Activated naive CD4-positive, alpha-beta T cell treated with anti-CD3 and anti-CD28 coated beads, Interleukin-2, amount 50 U/mL, for 72 hours (primary cell): ENCODE measurements around the gene ZNF618. TPM values are rescaled to one million over a fixed set of nuclear protein-coding genes. Genes with fewer than 3 reads are reported as not detected.

Source experiments
- ATAC-seq, 2 donors: fragments of 150-1000 bp; cut with Tn5 transposase; 2 replicates each; pipeline ENCODE4 v1.10.0; 2021; ENCODE audit warnings: mild to moderate bottlenecking in 2 of 2, moderate library complexity in 2 of 2
- DNase-seq, 2 donors: peaks; one replicate each; pipeline ENCODE4 v3.0.0; 2021 to 2022; ENCODE audit warnings: low spot score in 2 of 2
- H3K27ac Mint-ChIP-seq, 2 donors: one replicate each; pipeline ENCODE4 v1.8.0; 2022; ENCODE audit warnings: mild to moderate bottlenecking in 2 of 2, mixed read lengths in 2 of 2
- H3K36me3 Mint-ChIP-seq, 2 donors: one replicate each; pipeline ENCODE4 v1.8.0; 2022; ENCODE audit warnings: mixed read lengths in 2 of 2
- H3K9me3 Mint-ChIP-seq, 2 donors: one replicate each; pipeline ENCODE4 v1.8.0; 2022; ENCODE audit warnings: mixed read lengths in 2 of 2
- total RNA-seq, 2 donors: library from RNA; stranded (reverse); gene quantifications; one replicate each; pipeline ENCODE4 v1.2.3, GENCODE V29; 2022

The ZNF618 gene
- total RNA-seq, 2 donors from 2014 or later = 0.08 to 0.09 TPM

- H3K27ac Mint-ChIP-seq = no peak overlapping the region
- DNase-seq (no peak), ATAC-seq (no peak)
- peaks cover 12% of the 10 kb centered on the region in 2 donors for H3K36me3 Mint-ChIP-seq
- H3K9me3 Mint-ChIP-seq = peaks cover 9 to 13% of the 10 kb centered on the region in 2 donors
These were observed 150.2 kb downstream of the ZNF618 start for GRCh38 chr9:114026335-114026734.

DNA sequence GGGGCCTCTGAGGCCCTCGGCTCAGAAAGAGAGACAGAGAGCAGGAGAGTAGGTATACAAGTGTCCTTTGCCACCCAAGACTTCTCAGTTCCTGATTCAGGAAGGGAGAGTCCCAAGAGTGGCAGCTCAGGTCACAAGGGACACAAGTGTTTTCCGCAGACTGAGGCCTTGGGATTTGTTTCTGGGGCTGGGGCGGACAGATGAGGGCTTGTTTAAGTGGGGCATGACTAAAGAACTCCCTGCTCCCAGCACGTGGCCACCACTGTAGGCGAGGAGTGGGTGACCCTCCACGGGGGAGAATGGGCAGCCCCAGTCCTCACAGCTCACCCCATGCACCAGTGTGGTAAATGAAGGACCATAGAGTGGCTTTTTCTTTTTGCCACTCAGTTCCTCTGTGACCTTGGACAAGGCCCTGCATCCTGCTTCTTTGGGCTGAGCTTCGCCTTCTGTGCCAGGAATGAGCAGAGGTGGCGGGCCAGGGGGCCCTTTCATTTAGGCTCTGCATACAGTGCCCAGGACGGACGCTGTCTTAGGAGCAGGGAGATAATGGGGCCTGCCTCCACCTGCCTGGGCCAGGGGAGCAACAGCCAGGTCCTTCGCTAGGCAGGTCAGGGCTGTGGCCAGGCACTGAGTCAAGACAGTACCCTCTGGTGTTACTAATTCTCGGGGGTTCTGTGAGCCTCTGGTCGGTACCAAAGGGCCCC, 151.2 kb downstream of the ZNF618 start:
- no peak for DNase-seq
- no peak for ATAC-seq
- Mint-ChIP-seq H3K9me3 (peaks cover 9 to 13% of the 10 kb centered on the region in 2 donors), H3K27ac (peak overlapping the region in 1 of 2 donors; percentile 30), H3K36me3 (peaks cover 12% of the 10 kb centered on the region in 2 donors)

- DNase-seq = no peak
- ATAC-seq = no peak
- peaks cover 12% of the 10 kb centered on the region in 2 donors for H3K36me3 Mint-ChIP-seq
These were observed 151.9 kb downstream of the ZNF618 start for GRCh38 chr9:114027863-114028465.

DNA sequence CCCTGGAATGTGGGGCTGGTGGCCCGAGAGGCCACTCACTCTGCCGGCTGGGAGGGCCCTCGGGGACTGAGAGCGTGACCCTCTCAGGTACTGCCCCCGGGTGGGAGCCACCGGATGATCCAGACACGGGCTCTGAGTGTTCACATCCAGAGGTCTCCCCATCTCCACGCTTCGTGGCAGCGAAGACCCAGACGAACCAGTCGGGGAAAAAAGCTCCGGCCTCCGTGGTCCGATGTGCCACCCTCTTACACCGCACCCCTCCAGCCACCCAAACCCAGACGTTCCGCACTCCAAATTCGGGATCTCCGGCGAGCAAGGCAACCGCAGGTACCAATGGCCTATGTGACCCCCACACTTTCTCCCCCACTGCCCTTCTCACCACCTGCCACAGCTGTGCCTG, 152.5 kb downstream of the ZNF618 start:
- Mint-ChIP-seq H3K27ac (no peak overlapping the region), H3K9me3 (peaks cover 9 to 13% of the 10 kb centered on the region in 2 donors), H3K36me3 (peaks cover 12% of the 10 kb centered on the region in 2 donors)
- ATAC-seq (no peak), DNase-seq (no peak)

More at GRCh38 chr9:114027863-114028465, 151.9 kb downstream of the ZNF618 start:
- H3K27ac Mint-ChIP-seq = peak overlapping the region in 1 of 2 donors; percentile 30
- peaks cover 9 to 13% of the 10 kb centered on the region in 2 donors for H3K9me3 Mint-ChIP-seq

DNA sequence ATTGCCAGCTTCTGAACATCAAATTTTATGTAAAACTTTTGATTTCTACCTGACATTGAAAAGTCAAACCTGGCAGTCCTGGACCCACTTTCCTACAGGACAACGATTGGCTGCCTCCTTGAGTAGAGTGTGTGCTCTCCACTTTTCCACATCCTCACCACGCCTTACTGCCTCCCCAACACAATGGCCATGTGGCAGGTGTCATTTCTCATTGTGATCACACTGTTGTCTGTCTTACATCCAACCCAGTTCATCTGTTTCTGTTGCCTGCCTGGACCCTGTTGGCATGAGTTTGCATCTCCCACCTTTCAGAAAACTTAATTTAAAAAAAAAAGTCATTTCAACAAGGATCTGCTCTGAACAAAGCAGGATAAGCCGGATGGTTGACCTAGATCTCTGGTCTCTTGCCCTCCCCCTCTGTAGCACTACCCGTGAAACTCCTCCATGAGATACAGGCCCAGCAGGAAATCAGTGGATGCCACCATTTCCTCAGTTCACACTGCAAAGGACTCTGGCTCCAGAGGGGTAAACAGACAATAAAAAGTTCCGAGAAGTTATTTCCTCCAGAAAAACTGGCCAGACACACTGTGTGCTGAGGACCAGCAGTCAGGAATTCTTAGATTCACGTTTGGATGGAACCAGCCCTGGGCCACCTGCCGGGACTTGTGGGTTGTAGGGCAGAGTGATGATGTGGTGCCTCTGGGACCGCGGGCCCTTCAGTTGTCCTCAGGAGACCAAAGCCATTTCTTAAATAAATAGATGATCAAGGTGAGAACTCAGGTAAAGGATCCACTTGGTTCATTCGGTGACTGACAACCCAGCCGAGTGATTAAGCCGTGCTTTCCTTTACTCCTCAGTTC, 153.4 kb downstream of the ZNF618 start:
- peaks cover 4 to 6% of the 10 kb centered on the region in 2 donors for H3K9me3 Mint-ChIP-seq

DNA sequence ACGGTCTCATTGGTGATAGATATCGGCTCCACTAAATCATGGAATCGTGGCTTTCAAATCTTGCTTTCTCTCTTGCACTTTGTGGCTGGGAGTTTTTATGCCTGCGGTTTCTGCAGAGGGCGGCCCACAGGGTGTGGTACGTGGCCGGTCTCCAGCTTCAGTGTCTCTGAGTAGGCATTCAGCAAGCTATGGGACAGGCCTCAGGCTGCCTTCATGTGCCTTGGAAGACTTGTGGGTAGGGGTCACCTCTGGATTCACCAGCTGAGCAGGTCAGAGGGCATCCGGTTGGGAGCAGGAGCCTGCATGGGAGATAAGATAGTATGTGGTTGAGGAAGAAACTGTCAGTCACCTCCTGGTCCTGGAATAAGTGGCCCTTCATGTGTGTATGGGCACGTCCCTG, 154.3 kb downstream of the ZNF618 start:
- ATAC-seq = no peak
- H3K36me3 Mint-ChIP-seq = peaks cover under 1% of the 10 kb centered on the region in 2 donors
- no peak overlapping the region for H3K27ac Mint-ChIP-seq
- H3K9me3 Mint-ChIP-seq = peaks cover 0 to under 1% of the 10 kb centered on the region in 2 donors
- no peak for DNase-seq

More for the DNA sequence above, 153.4 kb downstream of the ZNF618 start:
- peak overlapping the region; percentile 38 to 61 for H3K27ac Mint-ChIP-seq
- DNase-seq (no peak), ATAC-seq (no peak)
- H3K36me3 Mint-ChIP-seq = peaks cover 6 to 7% of the 10 kb centered on the region in 2 donors

DNA sequence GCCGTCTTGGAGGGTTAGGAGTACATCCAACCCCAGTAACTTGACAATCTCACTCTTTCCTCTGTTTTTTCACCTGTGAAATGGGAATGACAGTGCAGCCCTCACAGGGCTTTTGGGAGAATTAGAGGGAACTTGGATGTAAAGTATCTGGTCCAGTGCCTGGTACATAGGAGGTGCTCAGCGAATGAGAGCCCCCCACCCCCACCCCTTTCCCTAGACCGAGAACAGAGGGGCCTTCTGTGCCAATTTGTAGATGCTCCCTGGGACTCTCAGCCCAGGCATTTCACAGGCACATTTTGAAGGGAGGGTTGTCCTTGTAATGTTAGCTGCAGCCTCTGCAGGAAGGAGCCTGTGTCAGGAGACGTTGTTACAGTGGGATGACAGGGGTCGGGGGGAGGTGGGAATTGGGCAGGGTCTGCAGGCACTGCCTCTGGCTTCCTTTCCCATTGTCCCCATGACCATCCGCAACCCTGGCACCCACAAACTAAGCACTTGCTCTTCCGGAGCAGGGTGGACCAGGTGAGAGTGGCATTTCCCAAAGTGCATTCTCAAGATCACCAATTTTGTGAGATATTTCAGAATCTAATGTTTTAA, 155.0 kb downstream of the ZNF618 start:
- no peak for ATAC-seq
- DNase-seq = no peak
- Mint-ChIP-seq H3K36me3 (no peaks in the 10 kb centered on the region), H3K9me3 (no peaks in the 10 kb centered on the region), H3K27ac (no peak overlapping the region)

- H3K9me3 Mint-ChIP-seq = no peaks in the 10 kb centered on the region
- H3K27ac Mint-ChIP-seq = no peak overlapping the region
- no peak for DNase-seq
- no peaks in the 10 kb centered on the region for H3K36me3 Mint-ChIP-seq
- no peak for ATAC-seq
These were observed 156.1 kb downstream of the ZNF618 start for GRCh38 chr9:114031948-114032840.

DNA sequence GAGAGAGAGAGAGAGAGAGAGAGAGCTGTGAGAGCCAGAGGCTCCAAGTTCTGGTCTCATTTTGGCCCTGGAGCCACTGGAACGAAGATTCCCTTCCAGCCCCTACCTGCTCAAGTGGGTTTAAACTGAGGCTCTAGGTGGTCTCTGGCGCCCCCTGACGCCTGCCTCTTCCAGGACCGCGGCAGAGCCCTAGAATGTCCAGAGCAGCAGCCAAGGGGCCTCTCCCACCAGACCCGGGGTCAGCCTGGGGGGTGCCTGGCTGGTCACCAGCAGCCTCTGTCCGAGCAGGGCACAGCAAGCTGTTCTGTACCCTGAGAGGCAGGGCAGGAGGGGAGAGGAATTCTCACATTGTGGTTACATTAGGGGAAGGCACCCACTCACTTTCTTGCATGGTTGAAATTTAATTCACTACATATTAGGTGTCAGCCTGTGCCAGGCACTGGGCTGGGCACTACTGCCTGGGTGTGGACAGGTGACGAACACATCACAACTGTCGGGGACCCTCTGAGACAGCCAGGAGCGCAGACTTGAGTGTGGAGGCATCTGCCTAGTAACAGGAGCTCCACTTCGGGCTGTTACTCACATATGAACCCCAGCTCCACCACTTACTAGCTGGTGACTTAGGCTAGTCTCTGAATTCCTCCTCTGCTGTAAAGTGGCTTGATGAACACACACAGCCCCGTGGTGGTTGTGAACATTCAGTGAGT, 157.4 kb downstream of the ZNF618 start:
- no peak for DNase-seq
- no peak for ATAC-seq
- Mint-ChIP-seq H3K27ac (no peak overlapping the region), H3K9me3 (no peaks in the 10 kb centered on the region), H3K36me3 (no peaks in the 10 kb centered on the region)

- H3K9me3 Mint-ChIP-seq = no peaks in the 10 kb centered on the region
- no peaks in the 10 kb centered on the region for H3K36me3 Mint-ChIP-seq
- no peak for DNase-seq
- no peak overlapping the region for H3K27ac Mint-ChIP-seq
- ATAC-seq = no peak
These were observed 158.1 kb downstream of the ZNF618 start for GRCh38 chr9:114034196-114034595.

GRCh38 chr9:114034661-114035062, 158.6 kb downstream of the ZNF618 start:
- ATAC-seq = no peak
- Mint-ChIP-seq H3K9me3 (no peaks in the 10 kb centered on the region), H3K27ac (no peak overlapping the region), H3K36me3 (no peaks in the 10 kb centered on the region)
- DNase-seq = no peak

DNA sequence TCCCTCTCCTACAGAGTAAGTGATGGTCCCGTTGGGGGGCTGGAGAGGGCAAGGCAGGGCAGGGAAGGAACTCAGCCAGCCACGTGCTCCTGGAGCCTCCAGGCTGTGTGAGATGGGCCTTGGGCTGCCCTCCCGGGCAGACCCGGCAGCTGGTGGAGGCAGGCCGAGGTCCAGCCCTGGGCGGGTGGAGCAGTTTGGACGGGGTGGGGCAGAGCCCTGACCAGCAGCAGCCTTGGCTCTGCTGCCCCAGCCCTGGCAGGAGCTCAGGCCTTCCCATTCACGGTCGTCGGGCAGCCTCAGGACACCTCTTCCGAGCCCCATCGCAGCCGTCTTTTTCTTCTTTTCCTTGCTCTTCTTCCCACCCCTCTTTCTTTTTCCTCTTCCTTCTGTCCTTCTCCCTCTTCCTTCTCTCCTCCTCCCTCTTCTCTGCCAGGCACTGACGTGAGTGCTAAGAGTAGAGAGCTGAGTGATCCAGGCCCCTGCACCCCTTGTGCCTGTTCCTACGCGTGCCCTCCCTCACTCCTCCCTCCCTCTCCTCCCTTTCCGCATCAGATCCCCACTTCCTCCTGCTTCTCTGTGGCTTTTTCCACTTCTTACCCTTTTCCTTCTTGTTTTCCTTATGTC, 159.2 kb downstream of the ZNF618 start:
- H3K9me3 Mint-ChIP-seq = no peaks in the 10 kb centered on the region
- ATAC-seq (no peak), DNase-seq (no peak)
- no peaks in the 10 kb centered on the region for H3K36me3 Mint-ChIP-seq
- H3K27ac Mint-ChIP-seq = no peak overlapping the region

DNA sequence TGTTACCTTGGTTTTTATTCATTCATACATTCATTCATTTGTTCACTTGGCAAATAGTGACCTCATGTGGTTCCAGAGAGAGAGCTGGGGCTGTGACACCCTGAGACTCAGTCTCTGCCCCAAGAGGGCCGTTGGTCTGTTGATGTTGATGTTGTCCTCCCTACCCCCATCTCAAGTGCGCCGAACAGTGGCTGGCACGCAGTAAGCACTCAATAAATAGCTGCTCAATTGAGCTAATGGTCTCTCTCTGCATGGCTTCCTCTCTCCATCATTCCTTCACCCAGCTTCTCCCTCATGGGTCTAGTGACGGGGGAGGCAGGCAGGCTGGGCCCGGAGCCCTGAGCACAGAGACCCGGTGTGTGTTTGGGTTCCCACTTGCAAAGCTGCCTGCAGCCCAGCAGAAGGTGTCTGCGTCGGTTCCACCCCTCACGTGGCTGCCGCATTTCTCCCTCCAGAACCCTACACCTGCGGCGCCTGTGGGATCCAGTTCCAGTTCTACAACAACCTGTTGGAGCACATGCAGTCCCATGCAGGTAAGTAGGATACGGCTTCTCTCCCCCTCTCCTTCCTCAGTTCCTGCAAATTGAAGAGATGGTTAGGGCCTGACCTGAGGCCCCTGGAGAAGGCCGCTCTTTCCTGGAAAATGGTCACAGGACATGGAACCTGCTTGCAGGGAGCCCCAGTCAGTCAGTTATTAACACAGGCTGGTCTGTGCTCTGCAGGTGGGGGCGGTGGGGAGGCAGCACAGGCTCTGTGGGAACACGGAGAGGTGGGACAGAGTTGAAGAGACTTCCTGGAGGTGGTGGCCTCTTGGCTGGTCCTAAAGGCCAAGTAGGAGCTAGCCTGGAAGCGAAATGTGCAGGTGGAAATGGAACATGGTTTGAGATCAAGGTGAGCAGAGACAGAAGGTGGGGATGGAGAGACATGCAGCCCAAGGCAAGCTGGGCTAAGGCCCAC, 160.0 kb downstream of the ZNF618 start:
- DNase-seq (no peak), ATAC-seq (no peak)
- Mint-ChIP-seq H3K9me3 (no peaks in the 10 kb centered on the region), H3K27ac (peak overlapping the region in 1 of 2 donors; percentile 58), H3K36me3 (no peaks in the 10 kb centered on the region)

DNA sequence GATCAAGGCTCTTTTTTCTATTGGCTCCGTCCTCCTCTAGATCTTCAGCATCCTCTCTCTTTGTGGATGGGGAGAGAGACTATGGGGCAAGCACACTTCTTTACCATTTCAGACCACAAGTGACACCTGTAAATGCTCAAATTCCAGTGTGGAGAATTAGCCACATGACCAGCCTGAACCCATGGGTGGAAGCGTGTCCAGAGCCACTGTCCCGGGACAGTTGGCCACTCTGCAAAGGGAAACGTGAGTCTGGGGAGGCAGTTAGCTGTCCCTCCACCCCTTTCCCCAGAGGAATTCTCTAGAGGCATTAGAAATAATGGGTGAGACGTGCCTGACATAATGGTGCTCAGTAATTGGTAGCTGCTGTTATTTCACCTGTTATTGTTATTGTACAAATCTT, 161.1 kb downstream of the ZNF618 start:
- Mint-ChIP-seq H3K27ac (no peak overlapping the region), H3K9me3 (no peaks in the 10 kb centered on the region), H3K36me3 (no peaks in the 10 kb centered on the region)
- ATAC-seq (no peak), DNase-seq (no peak)
